Gastroesophageal sphincter (tissue), 4 donors: ENCODE data around the gene AGAP3. TPM values are rescaled to one million over a fixed set of nuclear protein-coding genes. Genes with fewer than 3 reads are reported as not detected.

Experiments used
- ATAC-seq: fragments of 150-250 bp; one replicate; pipeline ENCODE4 v1.9.1; 2016; ENCODE audit warnings: mild to moderate bottlenecking, moderate library complexity
- H3K27ac ChIP-seq, 4 donors: fragments of 200-600 bp; sonication (generic) in 3 of 4; 1 replicate in 3 of 4; 2 replicates in 1 of 4; pipeline ENCODE4 v1.5.1; 2016 to 2019
- H3K27me3 ChIP-seq: fragments of 200-600 bp; sonication (generic); one replicate; pipeline ENCODE4 v1.5.1; 2019
- H3K36me3 ChIP-seq, 2 donors: fragments of 200-600 bp; sonication (generic); one replicate each; pipeline ENCODE4 v1.5.1; 2019; ENCODE audit warnings: control low read depth in 1 of 2
- H3K4me1 ChIP-seq, 3 donors: fragments of 200-600 bp; sonication (generic); 1 replicate in 2 of 3; 2 replicates in 1 of 3; pipeline ENCODE4 v1.5.1; 2016 to 2019; ENCODE audit warnings: control low read depth in 2 of 3
- H3K4me3 ChIP-seq, 2 donors: fragments of 200-600 bp; sonication (generic); one replicate each; pipeline ENCODE4 v1.5.1; 2019; ENCODE audit warnings: mild to moderate bottlenecking in 1 of 2, moderate library complexity in 1 of 2
- H3K9me3 ChIP-seq, 3 donors: fragments of 200-600 bp; sonication (generic); one replicate each; pipeline ENCODE4 v1.5.1; 2017 to 2019; ENCODE audit warnings: control low read depth in 2 of 3
- EP300 ChIP-seq: sonication (generic); formaldehyde crosslinking; IDR thresholded peaks from one replicate; pipeline ENCODE4 v1.6.1; 2017; ENCODE audit warnings: antibody characterized with exemption, mild to moderate bottlenecking
- POLR2A ChIP-seq, 2 donors: fragments of 450-650 bp; IDR thresholded peaks; one replicate each; pipeline ENCODE4 v1.6.1; 2017; ENCODE audit warnings: antibody characterized with exemption in 2 of 2, mild to moderate bottlenecking in 2 of 2, moderate library complexity in 1 of 2
- POLR2AphosphoS5 ChIP-seq: sonication (generic); formaldehyde crosslinking; IDR thresholded peaks from one replicate; pipeline ENCODE4 v1.6.1; 2017; ENCODE audit warnings: antibody characterized with exemption
- WGBS, 2 donors: methylation state at CpG; one replicate each; pipeline ENCODE4 v1.1.5; 2018; ENCODE audit warnings: low coverage in 1 of 2; 5-methylcytosine and 5-hydroxymethylcytosine counted together
- total RNA-seq, 4 donors: library from RNA; depleted of rRNA; stranded (reverse); fragments of >200 nt; gene quantifications; one replicate each; pipeline ENCODE4 v1.1.0, GENCODE V29; 2016
- TF ChIP-seq, protein P1 (sequence below), 4 experiments: fragments of 200-600 bp in 2 of 4; fragments of 450-650 bp in 2 of 4; sonication (generic) in 1 of 4; IDR thresholded peaks; one replicate each; pipeline ENCODE4 v1.5.1; 2017 to 2019; ENCODE audit warnings: antibody characterized with exemption in 4 of 4, mild to moderate bottlenecking in 2 of 4, moderate library complexity in 2 of 4

AGAP3 gene
- total RNA-seq, 4 donors from 2014 or later = 36.3 to 68.2 (median 55.7) TPM

DNA sequence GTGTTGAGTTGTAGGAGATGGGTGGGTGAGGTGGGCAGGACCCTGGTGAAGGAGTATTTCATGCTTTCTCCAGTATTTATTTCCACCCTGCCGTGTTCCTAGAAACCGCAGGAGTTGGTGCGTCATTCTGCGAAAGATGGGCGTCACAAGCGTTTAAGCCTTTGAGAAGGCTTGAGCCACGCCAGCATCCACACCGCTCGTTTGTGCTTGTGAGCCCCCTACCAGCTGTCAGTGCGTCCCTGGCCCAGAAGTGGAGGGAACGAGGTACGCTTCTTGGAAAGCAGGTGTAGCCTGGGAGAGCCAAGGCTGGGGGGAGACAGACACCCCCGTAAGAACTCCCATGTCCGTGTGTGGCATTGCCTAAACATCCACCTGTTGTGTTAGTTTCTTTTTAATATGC lies 5.7 kb downstream of the AGAP3 start:
- Histone ChIP-seq H3K27ac (peak overlapping the region in 2 of 4 donors; percentile 89 to 98), H3K4me3 (no peak overlapping the region), H3K36me3 (peaks cover 0 to 14% of the 10 kb centered on the region in 2 donors), H3K27me3 (no peaks in the 10 kb centered on the region), H3K4me1 (peaks cover 11 to 89% (median 44%) of the 10 kb centered on the region in 3 donors), H3K9me3 (no peaks in the 10 kb centered on the region)
- ATAC-seq = no peak
- 82 to 85% methylated on average over 14 of the region's 14 CpGs for WGBS, 2 donors
- TF ChIP-seq EP300 (no peak), POLR2AphosphoS5 (no peak), POLR2A (IDR thresholded peaks at IDR 0.05) (no peak)
- TF ChIP-seq, protein P1, sequence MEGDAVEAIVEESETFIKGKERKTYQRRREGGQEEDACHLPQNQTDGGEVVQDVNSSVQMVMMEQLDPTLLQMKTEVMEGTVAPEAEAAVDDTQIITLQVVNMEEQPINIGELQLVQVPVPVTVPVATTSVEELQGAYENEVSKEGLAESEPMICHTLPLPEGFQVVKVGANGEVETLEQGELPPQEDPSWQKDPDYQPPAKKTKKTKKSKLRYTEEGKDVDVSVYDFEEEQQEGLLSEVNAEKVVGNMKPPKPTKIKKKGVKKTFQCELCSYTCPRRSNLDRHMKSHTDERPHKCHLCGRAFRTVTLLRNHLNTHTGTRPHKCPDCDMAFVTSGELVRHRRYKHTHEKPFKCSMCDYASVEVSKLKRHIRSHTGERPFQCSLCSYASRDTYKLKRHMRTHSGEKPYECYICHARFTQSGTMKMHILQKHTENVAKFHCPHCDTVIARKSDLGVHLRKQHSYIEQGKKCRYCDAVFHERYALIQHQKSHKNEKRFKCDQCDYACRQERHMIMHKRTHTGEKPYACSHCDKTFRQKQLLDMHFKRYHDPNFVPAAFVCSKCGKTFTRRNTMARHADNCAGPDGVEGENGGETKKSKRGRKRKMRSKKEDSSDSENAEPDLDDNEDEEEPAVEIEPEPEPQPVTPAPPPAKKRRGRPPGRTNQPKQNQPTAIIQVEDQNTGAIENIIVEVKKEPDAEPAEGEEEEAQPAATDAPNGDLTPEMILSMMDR (IDR thresholded peaks at IDR 0.05) = no peak

DNA sequence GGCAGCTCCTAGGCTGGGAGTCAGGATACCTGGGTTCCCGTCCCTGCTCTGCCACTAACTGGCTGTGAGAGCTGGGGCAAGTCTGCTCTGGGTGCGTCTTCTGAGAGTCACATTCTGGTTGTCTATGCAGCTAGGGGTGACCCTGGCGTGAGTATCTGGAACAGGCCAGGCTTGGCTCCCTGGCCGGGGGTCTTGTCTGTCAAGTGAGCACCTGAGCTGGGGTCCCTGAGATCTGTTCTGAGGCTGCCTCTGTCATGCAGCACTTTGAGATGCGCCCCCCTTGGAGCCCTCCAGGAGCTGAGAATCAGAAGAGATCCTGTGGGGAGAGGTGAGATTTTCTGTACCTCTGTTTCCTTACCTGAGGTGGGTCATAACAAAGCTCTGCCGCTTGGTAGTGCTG lies 7.5 kb downstream of the AGAP3 start:
- Histone ChIP-seq H3K9me3 (no peaks in the 10 kb centered on the region), H3K27ac (no peak overlapping the region), H3K4me3 (no peak overlapping the region), H3K27me3 (no peaks in the 10 kb centered on the region), H3K36me3 (peaks cover 0 to 14% of the 10 kb centered on the region in 2 donors), H3K4me1 (peaks cover 4 to 72% (median 33%) of the 10 kb centered on the region in 3 donors)
- no peak for ATAC-seq
- WGBS, 2 donors = 100% methylated on average over 1 of the region's 6 CpGs; no CpG with 5 or more reads in 1 of the 2 donors
- TF ChIP-seq POLR2AphosphoS5 (no peak), EP300 (no peak), POLR2A (IDR thresholded peaks at IDR 0.05) (no peak)
- TF ChIP-seq, protein P1 (IDR thresholded peaks at IDR 0.05) = no peak

GRCh38 chr7:151094675-151095074 lies 8.4 kb downstream of the AGAP3 start:
- 77% methylated on average over 5 of the region's 5 CpGs; no CpG with 5 or more reads in 1 of the 2 donors for WGBS, 2 donors
- TF ChIP-seq EP300 (no peak), POLR2A (IDR thresholded peaks at IDR 0.05) (no peak), POLR2AphosphoS5 (no peak)
- TF ChIP-seq, protein P1 (IDR thresholded peaks at IDR 0.05) = no peak
- Histone ChIP-seq H3K36me3 (peaks cover 0 to 14% of the 10 kb centered on the region in 2 donors), H3K4me1 (peaks cover 2 to 68% (median 30%) of the 10 kb centered on the region in 3 donors), H3K27me3 (no peaks in the 10 kb centered on the region), H3K9me3 (no peaks in the 10 kb centered on the region), H3K27ac (no peak overlapping the region), H3K4me3 (no peak overlapping the region)
- no peak for ATAC-seq

GRCh38 chr7:151095123-151095797 lies 9.0 kb downstream of the AGAP3 start:
- no peaks in the 10 kb centered on the region for H3K27me3 ChIP-seq
- peaks cover 0 to 68% (median 30%) of the 10 kb centered on the region in 3 donors for H3K4me1 ChIP-seq
- TF ChIP-seq POLR2A (IDR thresholded peaks at IDR 0.05) (no peak), EP300 (no peak), POLR2AphosphoS5 (no peak)
- TF ChIP-seq, protein P1 (IDR thresholded peaks at IDR 0.05) = no peak
- H3K27ac ChIP-seq = no peak overlapping the region
- no peaks in the 10 kb centered on the region for H3K9me3 ChIP-seq
- H3K36me3 ChIP-seq = peaks cover 0 to 14% of the 10 kb centered on the region in 2 donors
- no peak overlapping the region for H3K4me3 ChIP-seq
- ATAC-seq = no peak
- WGBS, 2 donors = 55 to 56% methylated on average over 2 to 8 of the region's 10 CpGs
